Measurements from ENCODE around the gene RHOF.
"Not testable (repeated sequence)": the region's sequence is repeated elsewhere in the genome, so short reads cannot be mapped to it uniquely, and the experiment has no call there.

RHOF gene

DNA sequence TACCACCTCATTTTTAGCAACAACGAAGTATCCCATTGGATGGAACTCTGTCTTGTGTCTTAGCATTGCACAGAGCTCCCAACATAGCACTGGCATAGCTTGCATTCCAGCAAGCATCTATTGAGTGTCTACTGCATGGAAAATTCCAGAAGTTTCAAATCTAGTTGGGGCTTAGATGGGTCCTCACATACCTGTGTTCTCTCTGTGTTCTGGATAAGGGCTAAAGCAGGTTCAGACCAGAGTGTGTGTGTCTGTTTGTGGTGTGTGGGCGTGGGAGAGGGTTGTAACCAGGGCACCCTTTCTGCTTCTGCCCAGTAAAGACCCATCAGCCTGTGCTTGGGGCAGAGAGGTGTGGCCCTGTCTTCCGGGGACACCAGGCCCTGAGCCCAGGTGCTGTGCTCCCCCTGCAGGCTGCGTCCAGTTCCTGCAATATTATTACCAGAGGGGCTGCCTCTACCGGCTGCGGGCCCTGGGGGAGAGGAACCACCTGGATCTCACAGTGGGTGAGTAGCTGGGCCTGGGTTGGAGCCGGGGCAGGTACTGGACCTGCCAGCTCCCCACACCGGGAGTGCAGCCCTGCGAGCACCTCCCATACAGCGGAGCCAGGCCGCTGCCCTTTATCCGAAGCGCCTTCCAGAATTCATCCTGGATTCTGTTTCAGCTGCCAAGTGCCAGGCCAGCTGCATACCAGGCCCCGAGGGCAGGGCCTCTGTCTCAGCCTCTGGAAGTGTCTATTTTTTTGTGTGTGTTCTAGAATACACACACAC is 20.3 kb downstream of the RHOF start:
- no peak for FAIRE-seq

DNA sequence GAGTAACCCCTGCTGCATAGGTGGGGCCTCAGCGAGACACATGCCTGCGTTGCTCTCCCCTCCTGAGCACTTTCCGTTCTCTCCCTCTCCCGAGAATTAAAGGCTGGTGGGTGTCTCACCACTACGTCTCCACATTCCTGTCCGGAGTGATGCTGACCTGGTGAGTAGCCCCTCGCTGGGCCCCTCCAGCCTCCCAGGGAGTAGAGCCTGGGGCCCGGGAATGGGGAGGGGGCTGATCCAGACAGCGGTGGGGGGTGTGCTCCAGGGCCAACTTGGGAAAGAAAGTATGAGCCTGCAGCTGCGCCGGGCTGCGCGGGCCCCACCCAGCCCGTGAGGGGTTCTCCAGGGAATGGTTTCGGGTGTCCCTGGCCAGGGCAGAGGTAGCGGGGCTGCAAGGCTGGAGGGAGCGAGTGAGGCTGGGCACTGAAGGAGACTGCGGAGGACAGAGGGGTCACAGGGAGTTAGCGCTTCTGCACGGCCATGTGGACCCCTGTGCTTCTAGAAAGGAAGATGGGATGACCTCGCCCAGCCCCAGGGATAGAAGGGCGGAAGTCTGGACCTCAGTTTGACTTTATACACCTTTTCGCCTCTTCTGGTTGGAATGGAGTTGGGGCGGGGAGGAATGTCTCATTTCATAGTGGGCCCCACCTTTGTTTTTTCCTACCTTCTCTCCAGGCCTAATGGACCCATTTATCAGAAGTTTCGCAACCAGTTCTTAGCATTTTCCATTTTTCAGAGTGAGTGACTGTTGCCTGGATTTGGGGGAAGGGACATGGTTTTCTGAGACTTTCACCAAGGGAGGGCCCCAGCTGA is 22.5 kb downstream of the RHOF start:
- no peak for FAIRE-seq

DNA sequence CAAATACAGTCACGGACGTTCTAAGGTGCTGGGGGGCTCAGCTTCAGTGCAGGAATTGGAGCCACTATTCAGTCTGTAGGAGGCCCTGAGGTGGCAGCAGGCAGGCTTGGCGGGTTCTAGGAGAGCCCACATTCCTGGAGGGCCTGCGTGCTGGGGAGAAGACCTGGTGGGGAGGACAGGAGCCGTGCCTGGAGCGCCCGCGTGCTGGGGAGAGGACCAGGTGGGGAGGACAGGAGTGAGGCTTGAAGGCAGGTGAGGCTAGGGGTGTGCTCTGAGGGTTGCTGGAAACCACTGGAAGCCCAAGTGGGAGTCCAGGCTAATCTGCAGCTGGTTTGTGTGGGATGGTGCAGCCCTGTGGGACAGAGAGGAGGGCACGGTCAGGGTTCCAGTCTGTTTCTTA is 23.1 kb downstream of the RHOF start:
- FAIRE-seq: no peak

DNA sequence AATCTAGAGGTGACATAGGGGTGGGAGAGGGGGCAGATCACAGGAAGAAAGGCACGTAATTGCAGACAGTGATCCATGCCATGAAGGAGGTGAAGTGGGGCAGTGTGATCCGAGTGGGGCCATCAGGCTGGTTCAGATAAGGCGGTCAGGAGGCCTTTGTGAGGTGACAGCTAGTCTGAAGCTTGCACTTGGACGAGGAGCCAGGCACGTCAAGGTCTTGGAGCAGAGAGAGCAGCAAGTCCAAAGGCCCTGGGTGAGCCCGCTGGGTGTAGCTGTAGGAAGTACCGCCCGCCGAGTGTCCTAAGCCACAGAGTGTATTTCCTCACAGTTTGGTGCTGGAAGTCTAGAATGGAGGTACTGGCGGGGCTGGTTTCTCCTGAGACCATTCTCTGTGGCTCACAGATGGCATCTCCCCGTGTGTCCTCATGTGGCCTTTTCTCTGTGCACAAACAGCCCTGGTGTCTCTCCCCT is 23.6 kb downstream of the RHOF start:
- no peak for FAIRE-seq

DNA sequence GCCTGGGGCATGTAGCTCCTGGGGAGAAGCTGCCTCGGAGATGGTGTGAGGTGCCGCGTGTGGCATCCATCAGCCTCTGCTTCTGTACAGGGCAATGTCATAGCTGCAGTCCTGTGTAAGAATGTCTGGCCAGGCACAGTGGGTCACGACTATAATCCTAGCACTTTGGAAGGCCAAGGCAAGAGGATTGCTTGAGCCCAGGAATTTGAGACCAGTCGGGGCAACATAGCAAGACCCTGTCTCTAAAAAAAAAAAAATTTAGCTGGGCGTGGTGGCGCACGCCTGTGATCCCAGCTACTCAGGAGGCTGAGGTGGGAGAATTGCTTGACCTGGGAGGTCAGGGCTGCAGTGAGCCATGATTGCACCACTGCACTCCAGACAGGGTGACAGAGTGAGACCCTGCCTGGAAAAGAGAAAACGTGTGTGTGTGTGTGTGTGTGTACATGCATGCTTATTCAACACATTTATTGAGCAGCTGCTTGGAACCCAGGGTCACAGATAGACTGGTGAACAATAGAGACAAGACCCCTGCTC is 24.1 kb downstream of the RHOF start:
- FAIRE-seq: no peak

DNA sequence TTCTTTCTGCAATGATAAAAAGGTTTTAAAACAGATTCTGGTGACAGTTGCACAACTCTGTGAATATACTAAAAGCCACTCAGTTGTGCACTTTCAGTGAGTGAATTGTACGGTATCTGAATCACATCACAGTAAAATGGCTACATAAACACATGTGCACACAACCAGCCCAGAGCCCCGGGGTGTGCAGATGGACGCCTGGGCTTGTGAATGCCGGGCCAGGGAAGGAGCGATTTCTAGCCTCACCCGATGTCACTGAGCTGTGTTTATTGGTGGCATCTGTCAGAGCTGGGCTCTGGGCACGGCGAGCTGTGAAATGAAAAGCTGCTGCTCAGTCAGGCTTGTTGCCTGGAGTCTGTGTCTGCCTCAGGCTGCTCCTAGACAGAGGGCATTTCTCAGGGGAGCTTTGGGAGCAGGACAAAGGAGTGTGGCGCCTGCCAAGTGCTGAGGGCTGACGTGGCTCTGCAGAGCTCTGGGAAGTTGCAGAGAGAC is 25.9 kb downstream of the RHOF start:
- FAIRE-seq: no peak

DNA sequence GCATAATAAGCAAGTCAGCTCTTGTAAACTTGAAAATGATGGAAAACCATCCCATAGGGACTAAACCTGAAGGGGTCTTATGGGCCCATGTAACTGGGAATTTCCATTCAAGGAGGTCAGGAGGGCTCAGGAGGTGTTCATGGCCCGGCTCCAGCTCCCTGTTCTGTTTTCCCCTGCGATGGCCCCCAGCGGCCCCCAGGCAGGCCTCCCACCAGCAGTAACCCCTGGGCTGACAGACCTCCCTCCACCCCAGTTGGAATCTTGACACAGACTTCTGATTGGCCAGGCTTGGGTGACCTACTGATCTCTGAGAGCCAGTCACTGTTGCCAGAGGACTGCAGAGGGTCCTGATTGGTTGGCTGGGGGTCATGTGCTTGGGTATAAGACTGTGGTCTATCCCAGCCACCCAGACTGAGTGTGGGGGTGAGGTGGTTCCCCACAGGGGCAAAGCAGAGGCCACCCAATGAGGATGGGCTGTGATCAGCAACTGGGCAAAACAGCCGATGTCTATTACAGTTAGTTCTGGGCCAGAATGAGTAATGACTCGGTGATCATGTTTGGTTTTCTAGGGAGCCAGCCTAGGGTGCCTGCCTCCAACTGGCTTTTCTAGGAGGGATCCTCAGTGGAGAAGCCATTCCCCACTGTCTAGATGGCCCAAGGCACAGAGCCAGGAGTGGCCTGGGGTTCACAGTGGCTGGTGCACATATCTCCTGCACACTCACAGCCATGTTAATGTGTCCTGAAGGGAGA is 27.0 kb downstream of the RHOF start:
- FAIRE-seq: no peak

DNA sequence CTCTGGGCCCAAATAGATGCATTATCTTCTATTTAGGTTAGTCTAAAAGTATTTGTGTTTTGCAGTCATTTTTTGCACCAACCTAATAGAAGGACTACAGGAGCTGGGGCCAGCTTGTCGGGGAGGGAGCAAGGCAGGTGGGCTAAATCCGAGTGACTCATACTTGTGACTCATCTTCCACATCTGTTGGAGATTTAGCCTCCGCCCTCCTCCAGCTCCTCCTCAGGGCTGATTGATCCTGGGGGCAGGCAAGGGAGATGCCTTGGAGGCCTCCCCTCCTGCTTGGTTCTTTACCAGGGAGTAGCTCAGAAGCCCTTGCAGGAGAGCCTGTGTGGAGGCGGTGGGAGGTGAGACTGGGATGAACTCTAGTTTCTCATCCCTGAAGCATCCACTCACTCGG is 27.9 kb downstream of the RHOF start:
- FAIRE-seq: peak; percentile 89

DNA sequence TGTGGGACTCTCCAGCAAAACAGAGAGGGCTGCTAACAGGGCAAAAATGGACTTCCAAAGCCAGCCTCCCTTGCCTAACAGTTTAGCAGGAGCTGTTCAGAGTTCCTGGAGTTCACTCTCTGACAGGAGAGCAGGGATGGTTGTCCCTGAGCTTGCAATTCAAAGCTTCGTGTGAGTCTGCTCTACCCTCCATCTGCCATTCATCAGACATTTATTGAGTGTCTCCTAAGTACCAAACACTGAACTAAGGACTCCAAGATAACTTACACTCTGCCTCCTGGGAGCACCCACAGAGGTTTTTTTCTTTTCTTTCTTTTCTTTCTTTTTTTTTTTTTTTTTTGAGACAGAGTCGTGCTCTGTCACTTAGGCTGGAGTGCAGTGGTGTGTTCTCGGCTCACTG is 28.7 kb downstream of the RHOF start:
- peak; percentile 11 for FAIRE-seq

DNA sequence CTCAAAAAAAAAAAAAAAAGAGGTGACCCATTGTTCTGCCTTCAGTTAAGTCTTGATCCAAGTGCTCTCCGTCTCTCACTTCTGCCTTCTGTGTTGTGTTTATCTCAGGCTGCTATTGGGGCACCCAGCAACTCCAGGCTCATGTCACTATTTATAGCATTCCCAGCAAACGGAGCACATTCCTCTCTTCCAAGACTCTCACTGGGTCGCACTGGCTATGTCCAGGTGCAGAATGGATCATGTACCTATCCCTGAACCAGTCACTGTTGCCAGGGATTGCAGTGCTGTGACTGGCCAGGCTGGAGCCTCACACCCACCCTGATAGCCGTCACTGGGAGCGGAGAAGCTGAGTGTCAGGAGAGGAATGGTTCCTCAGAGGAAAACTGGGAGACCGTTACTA is 31.2 kb downstream of the RHOF start:
- FAIRE-seq: no peak

DNA sequence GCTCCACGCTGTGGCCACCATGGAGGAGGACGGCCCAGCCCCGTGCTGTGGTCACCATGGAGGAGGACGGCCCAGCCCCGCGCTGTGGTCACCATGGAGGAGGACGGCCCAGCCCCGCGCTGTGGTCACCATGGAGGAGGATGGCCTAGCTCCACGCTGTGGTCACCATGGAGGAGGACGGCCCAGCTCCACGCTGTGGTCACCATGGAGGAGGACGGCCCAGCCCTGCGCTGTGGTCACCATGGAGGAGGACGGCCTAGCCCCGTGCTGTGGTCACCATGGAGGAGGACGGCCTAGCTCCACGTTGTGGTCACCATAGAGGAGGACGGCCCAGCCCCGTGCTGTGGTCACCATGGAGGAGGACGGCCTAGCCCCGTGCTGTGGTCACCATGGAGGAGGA is 35.0 kb downstream of the RHOF start:
- FAIRE-seq: not testable (repeated sequence)

DNA sequence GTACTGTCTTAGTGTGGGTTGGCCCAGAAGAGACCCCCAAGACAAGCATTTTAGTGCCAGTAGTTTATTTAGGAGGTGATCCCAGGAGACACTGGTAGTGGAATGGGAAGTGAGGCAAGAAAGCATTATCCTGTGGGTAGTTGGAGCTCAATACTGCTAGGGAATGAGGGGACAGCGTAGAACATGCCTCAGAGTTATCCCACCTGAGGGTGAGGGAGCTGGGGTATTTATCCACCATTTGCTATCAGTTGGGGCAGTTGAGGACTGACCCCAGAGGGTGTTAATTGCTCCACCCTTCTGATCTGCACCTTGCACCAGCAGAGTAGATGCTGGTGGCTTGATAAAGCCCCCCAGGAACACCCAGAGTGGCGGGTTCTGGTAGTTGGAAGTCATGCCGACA is 37.9 kb downstream of the RHOF start:
- FAIRE-seq: no peak

DNA sequence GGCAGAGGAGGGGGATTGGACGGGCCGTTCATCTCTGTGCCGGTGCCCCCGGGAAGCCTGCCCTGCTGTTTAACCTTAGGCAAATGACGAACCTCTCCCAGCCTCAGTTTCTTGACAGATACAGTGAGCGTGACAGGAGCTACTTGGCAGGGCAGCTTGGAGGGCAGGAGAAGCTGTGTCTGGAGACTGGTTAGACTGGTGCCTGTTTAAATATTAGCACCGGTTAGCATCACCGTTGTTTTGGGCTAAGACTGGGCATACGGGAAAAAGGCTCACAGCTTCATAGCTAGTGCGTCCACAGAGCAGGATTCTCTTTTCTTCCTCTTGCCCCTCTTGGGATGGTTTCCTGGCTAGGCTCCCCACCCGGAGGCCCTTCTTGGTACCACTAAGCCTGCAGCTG is 38.7 kb downstream of the RHOF start:
- FAIRE-seq: no peak

DNA sequence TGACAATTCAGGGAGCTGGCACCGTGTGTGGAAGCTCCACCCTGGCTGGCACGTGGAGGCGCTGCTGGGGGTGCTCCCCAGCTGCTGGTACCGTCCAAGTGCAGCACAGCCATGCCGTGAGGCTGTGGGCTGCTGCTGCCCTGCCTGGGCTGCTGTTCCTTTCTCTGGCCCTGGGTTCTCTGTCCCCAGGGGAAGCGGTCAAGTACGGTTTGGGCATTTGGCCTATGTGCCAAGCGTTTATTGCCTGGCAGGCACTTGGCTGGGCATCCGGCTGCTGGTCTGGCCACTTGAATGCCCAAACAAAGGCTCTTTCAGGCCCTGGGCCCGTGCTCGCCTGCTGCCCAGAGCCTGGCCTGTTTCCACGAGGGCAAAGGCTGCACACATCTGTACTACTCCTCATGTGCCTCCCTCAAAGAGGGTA is 39.6 kb downstream of the RHOF start:
- FAIRE-seq: no peak

DNA sequence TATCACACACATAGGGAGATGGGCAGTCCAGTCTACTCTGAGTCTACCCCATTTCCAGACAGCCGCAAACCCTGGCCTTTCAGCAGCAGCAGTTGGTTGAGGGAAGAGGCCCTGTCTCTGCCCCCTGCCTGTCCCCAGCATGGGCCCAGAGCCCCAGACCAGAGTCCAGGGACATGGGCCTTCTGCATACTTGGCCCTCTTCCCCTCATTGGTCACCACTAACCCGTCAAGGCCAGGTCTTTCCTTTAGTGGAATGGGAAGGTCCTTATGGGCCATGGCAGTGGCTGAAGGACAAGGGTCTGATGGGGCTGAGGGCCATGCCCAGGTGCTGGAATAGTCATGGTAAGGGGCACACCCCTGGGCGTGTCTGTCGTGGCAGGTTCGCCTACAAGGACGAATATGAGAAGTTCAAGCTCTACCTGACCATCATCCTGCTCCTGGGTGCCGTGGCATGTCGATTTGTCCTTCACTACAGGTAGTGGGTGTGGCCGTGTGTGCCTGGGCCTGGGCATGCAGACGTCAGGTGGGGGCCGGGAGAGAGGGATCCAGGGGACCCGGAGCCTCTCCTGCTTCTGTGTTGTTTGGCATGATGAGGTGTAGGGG is 41.6 kb downstream of the RHOF start:
- no peak for FAIRE-seq

DNA sequence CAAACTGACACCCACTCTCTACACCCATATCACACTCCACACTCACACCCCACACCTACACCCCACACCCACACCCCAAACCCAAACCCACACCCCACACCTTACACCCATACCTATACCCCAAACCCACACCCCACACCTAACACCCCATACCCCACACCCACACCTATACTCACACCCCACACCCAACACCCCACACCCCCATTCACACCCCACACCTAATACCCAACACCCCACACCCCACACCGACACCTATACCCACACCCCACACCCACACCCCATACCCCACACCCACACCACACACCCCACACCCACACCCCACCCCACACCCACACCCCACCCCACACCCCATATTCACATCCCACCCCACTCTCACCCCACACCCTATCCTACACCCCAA is 42.5 kb downstream of the RHOF start:
- no peak for FAIRE-seq

DNA sequence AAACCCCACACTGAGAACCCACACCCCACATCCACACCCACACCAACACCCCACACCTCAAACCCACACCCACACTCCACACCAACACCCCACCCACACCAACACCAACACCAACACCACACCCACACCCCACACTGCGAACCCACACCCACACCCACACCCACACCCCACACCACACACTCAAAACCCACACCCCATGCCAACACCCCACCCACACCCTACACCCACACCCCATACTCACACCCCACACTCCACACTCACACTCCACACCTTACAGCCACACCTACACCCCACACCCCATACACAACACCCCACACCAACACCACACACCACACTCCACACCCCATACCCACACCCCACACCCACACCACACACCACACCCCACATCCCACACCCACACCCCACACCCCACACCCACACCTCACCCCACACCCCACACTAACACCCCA is 43.0 kb downstream of the RHOF start:
- no peak for FAIRE-seq

DNA sequence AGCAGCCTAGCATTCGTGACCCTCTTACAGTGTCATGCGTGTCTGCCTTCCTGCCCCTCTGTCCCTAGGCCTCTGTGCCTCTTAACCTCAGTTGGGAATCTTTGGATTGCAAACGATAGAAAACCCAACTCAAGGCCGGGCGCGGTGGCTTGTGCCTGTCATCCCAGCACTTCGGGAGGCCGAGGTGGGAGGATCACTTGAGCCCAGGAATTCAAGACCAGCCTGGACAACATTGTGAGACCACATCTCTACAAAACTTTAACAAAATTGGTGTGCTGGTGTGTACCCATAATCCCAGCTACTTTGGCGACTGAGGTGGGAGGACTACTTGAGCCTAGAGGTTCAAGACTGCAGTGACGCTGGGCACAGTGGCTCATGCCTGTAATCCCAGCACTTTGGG is 44.2 kb downstream of the RHOF start:
- FAIRE-seq: no peak

DNA sequence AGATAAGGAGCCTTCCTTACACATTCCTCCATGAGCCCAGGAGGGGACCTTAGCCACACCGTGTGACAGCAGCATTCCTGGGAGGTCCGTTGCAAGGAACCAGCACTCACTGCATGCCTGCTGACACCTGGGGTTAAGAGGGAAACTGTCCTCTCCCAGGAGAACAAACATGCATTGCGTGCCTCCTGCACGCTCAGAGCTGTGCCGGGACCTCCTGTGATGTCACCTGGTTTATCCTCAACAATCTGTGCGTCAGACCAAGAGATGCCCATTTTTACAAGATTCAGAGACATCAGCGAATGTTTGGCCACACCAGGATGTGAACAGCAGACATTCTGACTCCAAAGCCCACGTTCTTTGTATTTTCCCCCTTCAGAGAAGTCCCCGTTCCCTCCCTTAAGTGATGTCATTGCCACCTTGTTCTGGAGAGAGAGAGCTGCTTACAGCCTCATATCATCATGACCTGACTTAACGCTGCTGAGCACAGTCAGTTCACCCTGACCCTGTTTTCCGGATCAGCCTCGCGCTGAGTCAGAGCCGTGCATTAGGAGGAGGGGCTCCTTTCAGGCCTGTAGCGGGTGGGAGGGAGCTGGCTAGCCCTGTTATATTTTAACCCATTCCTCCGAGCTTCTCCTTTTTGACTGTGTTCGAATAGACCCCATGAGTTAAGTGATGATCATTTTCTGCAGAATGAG is 44.8 kb downstream of the RHOF start:
- FAIRE-seq: peak; percentile 99

DNA sequence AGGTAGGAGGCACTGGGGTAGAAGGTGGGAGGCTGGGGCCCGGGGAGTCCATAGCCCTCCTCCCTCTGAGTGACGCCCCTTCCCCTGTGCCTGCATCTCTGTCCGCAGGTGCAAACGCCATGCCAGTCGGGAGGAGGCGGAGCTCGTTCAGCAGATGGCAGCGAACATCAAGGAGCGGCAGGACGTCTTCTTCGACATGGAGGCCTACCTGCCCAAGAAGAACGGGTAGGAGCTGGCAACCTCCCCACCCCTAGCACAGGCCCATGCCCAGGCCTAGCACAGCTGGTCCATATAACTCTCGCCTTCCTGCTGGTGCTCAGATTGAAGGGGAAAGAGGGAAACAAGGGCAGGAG is 45.3 kb downstream of the RHOF start:
- no peak for FAIRE-seq

DNA sequence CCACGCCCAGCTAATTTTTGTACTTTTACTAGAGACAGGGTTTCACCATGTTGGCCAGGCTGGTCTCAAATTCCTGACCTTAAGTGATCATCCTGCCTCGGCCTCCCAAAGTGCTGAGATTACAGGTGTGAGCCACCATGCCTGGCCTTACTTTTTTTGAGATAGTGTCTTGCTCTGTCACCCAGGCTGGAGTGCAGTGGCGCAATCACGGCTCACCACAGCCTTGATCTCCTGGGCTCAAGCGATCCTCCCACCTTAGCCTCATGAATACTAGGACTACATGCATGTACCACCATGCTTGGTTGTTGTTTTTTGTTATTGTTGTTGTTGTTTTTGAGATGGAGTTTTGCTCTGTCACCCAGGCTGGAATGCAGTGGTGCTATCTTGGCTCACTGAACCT is 47.9 kb downstream of the RHOF start:
- FAIRE-seq: not testable (repeated sequence)

DNA sequence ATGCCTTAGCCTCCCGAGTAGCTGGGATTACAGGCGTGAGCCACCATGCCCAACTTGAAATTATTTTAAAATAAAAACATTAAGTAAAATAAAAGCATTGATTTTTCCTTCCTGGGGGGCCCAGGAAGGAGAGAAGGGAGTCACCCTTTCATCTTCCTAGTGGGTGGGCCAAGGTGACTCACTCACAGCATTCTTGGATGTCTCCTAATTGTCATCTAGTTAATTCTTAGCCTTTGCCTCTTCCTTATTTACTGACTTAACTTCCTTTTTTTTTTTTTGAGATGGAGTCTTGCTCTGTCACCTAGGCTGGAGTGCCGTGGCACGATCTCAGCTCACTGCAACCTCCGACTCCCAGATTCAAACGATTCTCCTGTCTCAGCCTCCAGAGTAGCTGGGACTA is 51.7 kb downstream of the RHOF start:
- FAIRE-seq: no peak

Measured in G401.6 (cell line).